BJ (cell line): ENCODE measurements around the gene KCNIP4. TPM values are rescaled to one million over a fixed set of nuclear protein-coding genes. Genes with fewer than 3 reads are reported as not detected.

ENCODE experiments used
- CTCF ChIA-PET: fragments of 350-600 bp; formaldehyde crosslinking; extraction: SDS; loops from one replicate; lab custom pipeline; 2021; ENCODE audit warnings: antibody characterized with exemption, inconsistent platforms; lab: Yijun Ruan, JAX
- POLR2A ChIA-PET: fragments of 300-600 bp; sonication (Branson Sonifier 250); formaldehyde crosslinking; extraction: SDS; loops from one replicate; lab custom pipeline; 2021; ENCODE audit warnings: antibody characterized with exemption; lab: Charles Lee
- DNase-seq: peaks from one replicate; pipeline ENCODE4 v3.0.0-alpha.2; 2011; ENCODE audit warnings: low read depth
- H3K27me3 ChIP-seq: 2 replicates; pipeline ENCODE4 v1.6.0; 2011; ENCODE audit warnings: low read length; ENCODE audit not compliant: control insufficient read depth, insufficient read depth
- H3K36me3 ChIP-seq: 2 replicates; pipeline ENCODE4 v1.5.1; 2011; ENCODE audit warnings: low read length; ENCODE audit not compliant: control insufficient read depth, insufficient read depth
- H3K4me3 ChIP-seq: 2 replicates; pipeline ENCODE4 v1.5.1; 2011; ENCODE audit warnings: low read depth, mild to moderate bottlenecking, control low read depth, low read length
- CTCF ChIP-seq: IDR thresholded peaks from 2 replicates; pipeline ENCODE4 v1.5.1; 2011; ENCODE audit warnings: low read depth, mild to moderate bottlenecking, control low read depth, inconsistent platforms, low read length, moderate library complexity; ENCODE audit not compliant: insufficient read depth
- polyA plus RNA-seq: library from polyadenylated mRNA; depleted of rRNA; stranded (reverse); fragments of >200 nt; gene quantifications from 2 replicates; pipeline ENCODE4 v1.2.3, GENCODE V29; 2011

KCNIP4 gene
- polyA plus RNA-seq, 1 experiment = not detected

GRCh38 chr4:21848021-21848420, 100.6 kb downstream of the KCNIP4 start:
- Histone ChIP-seq H3K27me3 (no peaks in the 10 kb centered on the region), H3K36me3 (no peaks in the 10 kb centered on the region), H3K4me3 (no peak overlapping the region)
- ChIA-PET CTCF (no interaction called here), POLR2A (no interaction called here)
- no peak for TF ChIP-seq CTCF
- no peak for DNase-seq

GRCh38 chr4:21845663-21846062, 102.9 kb downstream of the KCNIP4 start:
- Histone ChIP-seq H3K36me3 (no peaks in the 10 kb centered on the region), H3K4me3 (no peak overlapping the region), H3K27me3 (no peaks in the 10 kb centered on the region)
- ChIA-PET POLR2A (no interaction called here), CTCF (interaction anchor here (0.7 kb wide), 1 partner anchor 28 kb away, joined by 3 read pairs; no protein-coding TSS in a partner anchor)
- no peak for TF ChIP-seq CTCF
- no peak for DNase-seq

- POLR2A ChIA-PET = no interaction called here
- DNase-seq = no peak
- TF ChIP-seq CTCF = no peak
- H3K36me3 ChIP-seq = no peaks in the 10 kb centered on the region
- CTCF ChIA-PET = interaction anchor here (0.8 kb wide), 1 partner anchor 40 kb away, joined by 3 read pairs; no protein-coding TSS in a partner anchor
- H3K27me3 ChIP-seq = no peaks in the 10 kb centered on the region
- no peak overlapping the region for H3K4me3 ChIP-seq
Measured at GRCh38 chr4:21835712-21836111, 112.9 kb downstream of the KCNIP4 start.

GRCh38 chr4:21830272-21830671, 118.3 kb downstream of the KCNIP4 start:
- ChIA-PET POLR2A (no interaction called here), CTCF (no interaction called here)
- no peak overlapping the region for H3K4me3 ChIP-seq
- TF ChIP-seq CTCF = no peak
- no peaks in the 10 kb centered on the region for H3K27me3 ChIP-seq
- no peak for DNase-seq
- H3K36me3 ChIP-seq = no peaks in the 10 kb centered on the region

GRCh38 chr4:21827575-21827974, 121.0 kb downstream of the KCNIP4 start:
- POLR2A ChIA-PET = no interaction called here
- H3K36me3 ChIP-seq = no peaks in the 10 kb centered on the region

More at GRCh38 chr4:21827575-21827974, 121.0 kb downstream of the KCNIP4 start:
- CTCF ChIA-PET = no interaction called here
- Histone ChIP-seq H3K27me3 (no peaks in the 10 kb centered on the region), H3K4me3 (no peak overlapping the region)
- TF ChIP-seq CTCF = no peak
- DNase-seq = no peak
